Osteoblast (primary cell): Measurements from ENCODE around the gene SLC7A14. TPM values are rescaled to one million over a fixed set of nuclear protein-coding genes. Genes with fewer than 3 reads are reported as not detected.

ENCODE experiments used
- DNase-seq: peaks from one replicate; pipeline ENCODE4 v3.0.0; 2011; ENCODE audit warnings: low spot score, mixed read lengths; ENCODE audit not compliant: insufficient read length; ENCODE audit errors: missing footprints
- H2AFZ ChIP-seq: 2 replicates; pipeline ENCODE4 v1.6.0; 2011; ENCODE audit warnings: mild to moderate bottlenecking, low read length
- H3K27ac ChIP-seq: 2 replicates; pipeline ENCODE4 v1.5.1; 2011; ENCODE audit warnings: mild to moderate bottlenecking, low read depth, low read length, moderate library complexity
- H3K27me3 ChIP-seq: 2 replicates; pipeline ENCODE4 v1.6.0; 2012; ENCODE audit warnings: mild to moderate bottlenecking, control low read depth, inconsistent platforms, low read length, moderate library complexity; ENCODE audit not compliant: insufficient read depth
- H3K36me3 ChIP-seq: 2 replicates; pipeline ENCODE4 v1.5.1; 2011; ENCODE audit warnings: mild to moderate bottlenecking, low read length, control low read depth, moderate library complexity; ENCODE audit not compliant: insufficient read depth
- H3K4me1 ChIP-seq: 2 replicates; pipeline ENCODE4 v1.5.1; 2011; ENCODE audit warnings: mild to moderate bottlenecking, low read length, control low read depth, moderate library complexity; ENCODE audit not compliant: insufficient read depth
- H3K4me2 ChIP-seq: 2 replicates; pipeline ENCODE4 v1.6.0; 2011; ENCODE audit warnings: mild to moderate bottlenecking, low read length; ENCODE audit not compliant: insufficient read depth
- H3K4me3 ChIP-seq: fragments of 200-600 bp; sonication (generic); 3 replicates; pipeline ENCODE4 v1.5.1; 2012; ENCODE audit warnings: mild to moderate bottlenecking, low read length, inconsistent platforms; ENCODE audit not compliant: insufficient read depth
- H3K79me2 ChIP-seq: 2 replicates; pipeline ENCODE4 v1.6.0; 2012; ENCODE audit warnings: mild to moderate bottlenecking, low read length, control low read depth, inconsistent platforms; ENCODE audit not compliant: insufficient read depth
- H3K9me3 ChIP-seq: 2 replicates; pipeline ENCODE4 v1.5.1; 2011; ENCODE audit warnings: low read depth, low read length, control low read depth
- H4K20me1 ChIP-seq: 2 replicates; pipeline ENCODE4 v1.6.0; 2012; ENCODE audit warnings: mild to moderate bottlenecking, low read length, control low read depth; ENCODE audit not compliant: insufficient read depth
- CTCF ChIP-seq: IDR thresholded peaks from 2 replicates; pipeline ENCODE4 v1.5.1; 2011; ENCODE audit warnings: mild to moderate bottlenecking, low read depth, low read length, moderate library complexity; ENCODE audit errors: extremely low read depth
- total RNA-seq: library from RNA; depleted of rRNA; stranded (reverse); fragments of >200 nt; gene quantifications from 2 replicates; pipeline ENCODE4 v1.2.3, GENCODE V29; 2012

The SLC7A14 gene
- total RNA-seq = 0.29 and 0.36 TPM in 2 replicates

GRCh38 chr3:170585937-170586310 lies at the start of gene SLC7A14:
Gene SLC7A14 (minus strand): TSS chr3:170586075. CDS start chr3:170526936, 59,139 bp downstream.
- H3K4me2 ChIP-seq = peak within 1 kb of the TSS; percentile 64
- H3K27me3 ChIP-seq = peaks cover 58% of the 10 kb centered on the region
- H2AFZ ChIP-seq = no peak within 1 kb of the TSS
- no peaks in the 10 kb centered on the region for H3K79me2 ChIP-seq
- H3K27ac ChIP-seq = no peak within 1 kb of the TSS
- no peaks in the 10 kb centered on the region for H3K36me3 ChIP-seq
- no peaks in the 10 kb centered on the region for H3K9me3 ChIP-seq
- H3K4me1 ChIP-seq = no peaks in the 10 kb centered on the region
- TF ChIP-seq CTCF = no peak
- peak; percentile 81 for DNase-seq
- H4K20me1 ChIP-seq = no peaks in the 10 kb centered on the region
- H3K4me3 ChIP-seq = peak within 1 kb of the TSS; percentile 52

GRCh38 chr3:170635385-170635735 lies 49.5 kb upstream of the SLC7A14 start:
- DNase-seq = no peak
- Histone ChIP-seq H4K20me1 (no peaks in the 10 kb centered on the region), H3K27ac (no peak overlapping the region), H3K27me3 (no peaks in the 10 kb centered on the region), H3K9me3 (no peaks in the 10 kb centered on the region), H3K79me2 (no peaks in the 10 kb centered on the region), H3K4me2 (no peak overlapping the region), H2AFZ (no peak overlapping the region), H3K4me3 (no peak overlapping the region), H3K4me1 (no peaks in the 10 kb centered on the region), H3K36me3 (no peaks in the 10 kb centered on the region)
- TF ChIP-seq CTCF = no peak

GRCh38 chr3:170634663-170635384 lies 48.9 kb upstream of the SLC7A14 start:
- Histone ChIP-seq H3K4me3 (no peak overlapping the region), H3K27me3 (no peaks in the 10 kb centered on the region), H3K4me2 (no peak overlapping the region), H4K20me1 (no peaks in the 10 kb centered on the region), H3K27ac (no peak overlapping the region), H3K79me2 (no peaks in the 10 kb centered on the region), H3K36me3 (no peaks in the 10 kb centered on the region), H3K9me3 (no peaks in the 10 kb centered on the region), H2AFZ (no peak overlapping the region), H3K4me1 (no peaks in the 10 kb centered on the region)
- no peak for TF ChIP-seq CTCF
- no peak for DNase-seq

- H3K36me3 ChIP-seq = no peaks in the 10 kb centered on the region
- H3K4me3 ChIP-seq = no peak overlapping the region
- no peak for DNase-seq
- no peak overlapping the region for H3K27ac ChIP-seq
- no peaks in the 10 kb centered on the region for H3K9me3 ChIP-seq
- no peaks in the 10 kb centered on the region for H3K27me3 ChIP-seq
- no peaks in the 10 kb centered on the region for H3K4me1 ChIP-seq
- no peak overlapping the region for H2AFZ ChIP-seq
- H4K20me1 ChIP-seq = no peaks in the 10 kb centered on the region
- no peak for TF ChIP-seq CTCF
- H3K4me2 ChIP-seq = no peak overlapping the region
- no peaks in the 10 kb centered on the region for H3K79me2 ChIP-seq
Measured at GRCh38 chr3:170633573-170633972, 47.7 kb upstream of the SLC7A14 start.
